Urothelium cell line (cell line): ENCODE measurements around the gene NANOS1.

Experiments
- DNase-seq: peaks from one replicate; pipeline ENCODE4 v3.0.0; 2011; ENCODE audit warnings: low spot score, mixed read lengths
- FAIRE-seq: peaks from 2 replicates; lab custom pipeline; 2011; peaks lifted over from hg19 to GRCh38; lab: Jason Lieb, UNC

The NANOS1 gene, protein sequence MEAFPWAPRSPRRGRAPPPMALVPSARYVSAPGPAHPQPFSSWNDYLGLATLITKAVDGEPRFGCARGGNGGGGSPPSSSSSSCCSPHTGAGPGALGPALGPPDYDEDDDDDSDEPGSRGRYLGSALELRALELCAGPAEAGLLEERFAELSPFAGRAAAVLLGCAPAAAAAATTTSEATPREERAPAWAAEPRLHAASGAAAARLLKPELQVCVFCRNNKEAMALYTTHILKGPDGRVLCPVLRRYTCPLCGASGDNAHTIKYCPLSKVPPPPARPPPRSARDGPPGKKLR

GRCh38 chr10:119029613-119030420 lies at the start of gene NANOS1:
Gene NANOS1 (plus strand): TSS chr10:119029714. CDS start chr10:119029802, 88 bp downstream.
- FAIRE-seq, result no peak
- DNase-seq, result peak; percentile 30

- FAIRE-seq (no peak), DNase-seq (no peak)
These were observed 49.2 kb upstream of the NANOS1 start for GRCh38 chr10:118980135-118980865.

DNA sequence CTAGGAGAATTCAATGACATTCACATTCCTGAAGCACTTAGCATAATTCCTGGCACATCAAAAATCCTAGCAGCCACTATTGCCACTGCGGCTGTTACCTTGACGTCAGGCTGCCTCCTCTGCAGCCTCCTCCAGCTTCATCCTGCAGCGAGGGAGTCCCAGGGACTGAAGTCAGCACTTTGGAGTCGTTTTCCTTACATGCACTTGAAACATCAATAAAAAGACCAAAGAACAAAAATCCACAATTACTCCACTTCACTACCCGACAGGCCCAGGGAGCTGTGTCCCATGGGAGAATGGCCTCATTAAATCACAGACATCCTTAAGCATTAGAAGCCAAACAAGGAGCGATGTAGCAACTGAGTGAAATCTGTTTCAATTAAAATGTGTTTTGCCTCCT lies 48.6 kb upstream of the NANOS1 start:
- FAIRE-seq, result no peak
- no peak for DNase-seq

GRCh38 chr10:118981946-118982345 lies 47.6 kb upstream of the NANOS1 start:
- DNase-seq, result no peak
- FAIRE-seq, result no peak

DNA sequence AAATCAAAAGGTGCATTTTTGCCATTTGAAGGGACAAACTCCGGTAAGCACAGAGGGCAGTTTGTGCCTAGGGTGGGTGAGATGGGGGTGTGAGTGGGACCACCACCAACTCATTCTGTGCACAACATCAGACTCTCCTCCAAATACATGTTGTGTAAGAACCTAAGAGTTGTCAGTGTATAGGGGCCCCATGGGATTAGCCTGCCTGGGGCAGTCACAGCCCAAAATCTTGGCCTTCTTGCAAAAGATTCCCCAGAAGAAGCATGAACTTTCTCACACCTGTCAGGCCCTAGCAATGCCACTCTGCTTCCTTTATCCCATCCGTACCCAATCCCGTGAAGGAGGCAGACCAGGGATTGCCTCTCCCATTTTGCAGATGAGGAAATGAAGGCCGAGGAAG lies 47.1 kb upstream of the NANOS1 start:
- no peak for FAIRE-seq

GRCh38 chr10:118983263-118983662 lies 46.3 kb upstream of the NANOS1 start:
- FAIRE-seq, result no peak
- no peak for DNase-seq

More for the DNA sequence above, 47.1 kb upstream of the NANOS1 start:
- DNase-seq, result no peak

GRCh38 chr10:118985576-118985975 lies 43.9 kb upstream of the NANOS1 start:
- no peak for FAIRE-seq
- DNase-seq, result no peak

- no peak for DNase-seq
- FAIRE-seq, result no peak
These were observed 42.4 kb upstream of the NANOS1 start for GRCh38 chr10:118986815-118987790.

DNA sequence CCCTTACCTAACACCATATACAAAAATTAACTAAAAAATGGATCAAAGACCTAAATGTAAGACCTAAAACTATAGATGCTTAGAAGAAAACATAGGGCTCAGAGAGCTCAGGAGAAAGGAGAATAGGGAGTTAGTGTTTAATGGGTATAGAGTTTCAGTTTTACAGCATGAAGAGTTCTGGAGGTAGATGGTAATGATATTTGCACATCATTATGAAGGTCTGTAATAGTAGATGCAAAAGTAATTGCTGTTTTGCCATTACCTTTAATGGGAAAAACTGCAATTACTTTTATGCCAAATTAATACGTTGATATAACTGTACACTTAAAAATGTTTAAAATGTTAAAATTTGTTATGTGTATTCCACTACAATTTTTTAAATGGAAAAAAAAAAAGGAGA lies 39.2 kb upstream of the NANOS1 start:
- DNase-seq (no peak), FAIRE-seq (no peak)

- DNase-seq (no peak), FAIRE-seq (no peak)
These were observed 37.0 kb upstream of the NANOS1 start for GRCh38 chr10:118992496-118992895.

- no peak for FAIRE-seq
- DNase-seq, result no peak
These were observed 36.3 kb upstream of the NANOS1 start for GRCh38 chr10:118993214-118993613.

DNA sequence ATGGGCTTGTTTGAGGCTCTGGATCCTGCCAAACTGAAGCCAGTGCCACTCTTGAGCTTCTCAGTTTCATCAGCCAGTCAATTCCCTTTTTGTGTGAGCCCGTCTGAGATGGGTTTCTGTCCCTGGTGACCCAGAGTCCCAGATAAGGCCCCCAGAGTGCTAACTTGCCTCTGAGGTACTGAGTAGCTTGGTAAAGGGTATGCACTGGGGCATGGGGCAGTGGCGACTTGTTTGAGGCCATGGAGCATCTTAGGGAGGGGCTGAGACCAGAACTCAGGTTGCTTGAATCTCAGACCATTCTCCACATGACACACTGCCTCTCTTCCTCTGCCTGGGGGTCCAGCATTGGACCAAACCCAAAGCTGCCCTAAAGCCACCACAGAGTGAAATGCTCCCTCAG lies 35.2 kb upstream of the NANOS1 start:
- DNase-seq (no peak), FAIRE-seq (no peak)

DNA sequence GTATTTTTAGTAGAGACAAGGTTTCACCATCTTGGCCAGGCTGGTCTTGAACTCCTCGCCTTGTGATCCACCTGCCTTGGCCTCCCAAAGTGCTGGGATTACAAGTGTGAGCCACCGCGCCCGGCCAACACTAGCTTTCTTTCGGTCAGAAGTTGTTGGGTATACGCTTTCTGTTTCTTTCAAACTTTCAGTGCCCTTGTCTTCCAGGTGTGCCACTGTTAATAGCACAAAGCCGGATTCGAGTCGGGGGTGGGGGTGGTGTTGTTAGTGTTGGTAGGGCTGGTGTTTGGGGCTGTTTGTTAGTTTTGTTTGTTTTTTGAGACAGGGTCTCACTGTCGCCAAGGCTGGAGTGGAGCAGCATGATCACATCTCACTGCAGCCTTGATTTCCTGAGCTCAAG lies 33.8 kb upstream of the NANOS1 start:
- DNase-seq (no peak), FAIRE-seq (no peak)

- DNase-seq, result no peak
- no peak for FAIRE-seq
These were observed 32.1 kb upstream of the NANOS1 start for GRCh38 chr10:118997379-118997778.

- FAIRE-seq (no peak), DNase-seq (no peak)
These were observed 31.3 kb upstream of the NANOS1 start for GRCh38 chr10:118998183-118998582.

DNA sequence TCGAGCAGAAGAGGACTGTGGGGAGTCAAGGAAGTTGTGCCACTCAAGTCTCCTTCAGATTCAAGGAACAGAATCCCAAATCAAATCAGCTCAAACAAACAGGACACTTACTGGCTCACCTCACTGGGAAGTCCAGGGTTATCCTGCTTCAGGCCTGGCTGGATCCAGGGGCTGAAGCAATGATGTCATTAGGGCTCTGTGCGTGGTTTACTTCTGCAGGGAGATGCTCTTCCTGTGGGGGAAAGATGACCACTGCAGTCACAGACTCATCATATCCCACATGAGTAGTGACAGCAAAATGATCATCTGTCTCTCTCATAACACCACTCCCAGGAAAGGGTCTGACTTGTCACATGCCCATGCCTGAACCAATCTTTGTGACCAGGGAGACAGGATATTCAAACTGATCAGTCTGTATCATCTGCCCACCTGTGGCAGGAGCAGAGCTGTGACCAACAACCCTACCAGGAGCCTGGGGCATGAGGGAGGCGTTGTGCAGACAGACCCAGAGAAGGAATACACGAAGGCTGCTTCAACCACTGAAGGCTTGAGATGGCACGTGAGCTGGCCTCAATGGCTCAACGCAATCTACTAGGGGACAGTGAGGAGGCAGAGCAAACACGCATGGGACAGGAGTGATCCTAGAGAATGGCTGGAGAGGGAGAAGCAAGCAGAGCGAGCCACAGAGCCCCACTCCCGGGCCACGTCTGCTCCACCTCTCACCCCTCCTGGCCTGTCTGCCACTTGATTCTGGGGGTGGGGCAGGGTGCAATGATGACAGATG lies 27.6 kb upstream of the NANOS1 start:
- FAIRE-seq (no peak), DNase-seq (no peak)

DNA sequence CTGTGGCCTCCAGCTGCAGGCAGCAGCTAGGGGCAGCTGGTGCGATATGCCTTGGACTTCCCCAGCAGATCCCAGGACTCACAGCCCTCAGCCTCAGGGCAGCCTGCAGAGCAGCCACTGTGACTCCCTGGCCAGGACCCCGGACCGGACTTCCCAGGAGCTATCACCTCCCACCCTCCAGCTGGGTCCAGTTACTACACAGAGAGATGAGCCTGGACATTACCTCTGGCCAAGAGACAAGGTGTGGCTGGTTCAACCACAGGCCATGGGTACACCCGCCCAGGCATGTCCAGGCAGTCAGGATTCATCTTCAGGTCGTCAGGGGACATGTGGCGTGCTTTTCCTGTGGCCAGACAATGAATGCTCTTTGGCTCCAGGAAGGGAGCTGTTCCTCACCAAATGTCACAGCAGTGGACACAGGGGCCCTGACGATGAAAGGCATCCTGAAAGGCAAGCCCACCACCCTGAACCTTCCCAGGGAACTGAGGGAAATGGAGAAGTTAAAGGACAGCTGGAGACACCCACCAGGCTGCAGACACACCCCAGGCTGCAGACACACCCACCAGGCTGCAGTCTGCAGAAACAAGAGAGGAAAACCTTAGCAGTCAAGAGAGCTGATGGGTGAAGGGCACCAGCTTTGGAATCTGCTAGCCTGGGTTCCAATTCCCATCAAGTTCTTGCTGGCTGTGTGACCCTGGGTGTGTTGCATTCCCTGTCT lies 25.8 kb upstream of the NANOS1 start:
- FAIRE-seq, result no peak
- no peak for DNase-seq

DNA sequence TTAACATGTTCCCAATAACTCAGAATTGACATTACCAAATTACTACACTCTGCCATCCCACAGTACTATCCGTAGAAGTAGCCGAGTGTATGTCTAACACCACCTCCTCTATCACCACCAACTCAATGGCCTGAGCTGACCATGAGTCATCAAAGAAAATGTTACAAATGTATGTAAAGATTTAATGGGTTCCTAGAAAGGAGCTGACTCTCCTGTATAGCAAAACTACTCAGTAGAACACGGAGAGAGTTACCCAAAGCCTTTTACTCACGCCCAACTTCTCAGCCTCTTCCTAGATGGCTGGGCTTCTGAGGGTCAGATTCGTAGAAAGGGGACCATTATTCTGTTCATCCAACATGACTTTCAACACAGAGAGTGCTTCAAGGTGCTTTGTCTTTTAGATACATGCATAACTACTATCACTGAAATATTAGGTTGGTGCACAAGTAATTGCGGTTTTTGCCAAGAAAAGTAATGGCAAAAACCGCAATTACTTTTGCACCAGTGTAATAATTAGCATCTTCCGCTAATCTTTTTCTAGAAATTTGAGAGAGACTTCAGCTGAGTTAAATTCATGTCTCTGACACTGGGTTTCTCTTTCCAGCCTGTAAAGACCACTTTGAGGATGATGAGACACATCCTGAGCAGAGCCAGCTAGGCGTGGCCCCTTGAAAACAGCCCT lies 24.0 kb upstream of the NANOS1 start:
- DNase-seq, result no peak
- no peak for FAIRE-seq
